Body of pancreas (tissue), 4 donors: ENCODE data around the gene SRSF6. TPM values are rescaled to one million over a fixed set of nuclear protein-coding genes. Genes with fewer than 3 reads are reported as not detected.

ENCODE experiments used
- ATAC-seq: fragments of 150-250 bp; one replicate; pipeline ENCODE4 v1.9.1; 2016
- DNase-seq, 4 donors: peaks; one replicate each; pipeline ENCODE4 v3.0.0-alpha.2; 2019
- H3K27ac ChIP-seq, 4 donors: fragments of 200-600 bp; sonication (generic); 1 replicate in 3 of 4; 2 replicates in 1 of 4; pipeline versions ENCODE4 v1.5.1 to v1.6.1; 2016 to 2019; ENCODE audit warnings: mild to moderate bottlenecking in 1 of 4, mixed read lengths in 1 of 4, moderate library complexity in 1 of 4
- H3K27me3 ChIP-seq, 2 donors: fragments of 200-600 bp; sonication (generic); one replicate each; pipeline ENCODE4 v1.6.0; 2016; ENCODE audit warnings: mild to moderate bottlenecking in 1 of 2
- H3K36me3 ChIP-seq, 2 donors: fragments of 200-600 bp; sonication (generic); replicated peaks in 1 of 2; 2 replicates each; pipeline ENCODE4 v1.5.1; 2016; ENCODE audit warnings: low read depth in 2 of 2; ENCODE audit not compliant: insufficient read depth in 1 of 2
- H3K4me1 ChIP-seq: fragments of 200-600 bp; sonication (generic); one replicate; pipeline ENCODE4 v1.6.0; 2016
- H3K4me3 ChIP-seq, 2 donors: fragments of 200-600 bp; sonication (generic); 1 replicate in 1 of 2; 2 replicates in 1 of 2; pipeline ENCODE4 v1.5.1; 2016 to 2019
- H3K9me3 ChIP-seq, 3 donors: fragments of 200-600 bp; sonication (generic); 1 replicate in 2 of 3; 2 replicates in 1 of 3; pipeline ENCODE4 v1.5.1; 2016
- POLR2A ChIP-seq, 3 donors: fragments of 450-650 bp; IDR thresholded peaks; one replicate each; pipeline ENCODE4 v1.6.1; 2016; ENCODE audit warnings: antibody characterized with exemption in 3 of 3, mild to moderate bottlenecking in 2 of 3
- WGBS, 2 donors: methylation state at CpG; one replicate each; pipeline ENCODE4 v1.1.5; 2017; 5-methylcytosine and 5-hydroxymethylcytosine counted together
- intact Hi-C: fragments of 100-400 bp; cut with DNase I; formaldehyde crosslinking; loops from one replicate; pipeline ENCODE4 v1.15.1; 2023
- total RNA-seq, 2 donors: library from RNA; depleted of rRNA; stranded (reverse); fragments of >200 nt; gene quantifications; one replicate each; pipeline ENCODE4 v1.1.0, GENCODE V29; 2016
- TF ChIP-seq, protein P1 (sequence below), 7 experiments: fragments of 450-650 bp in 4 of 7; fragments of 200-600 bp in 3 of 7; sonication (generic) in 3 of 7; IDR thresholded peaks; one replicate each; pipeline ENCODE4 v1.5.1; 2016 to 2019; ENCODE audit warnings: antibody characterized with exemption in 7 of 7

The SRSF6 gene
- total RNA-seq, 2 donors from 2014 or later = 58.4 to 90.6 TPM

GRCh38 chr20:43464219-43464790 is 6.6 kb downstream of the SRSF6 start:
- Histone ChIP-seq H3K27me3 (no peaks in the 10 kb centered on the region), H3K9me3 (no peaks in the 10 kb centered on the region), H3K36me3 (peaks cover 11 to 32% of the 10 kb centered on the region in 2 donors), H3K4me1 (peaks cover 50% of the 10 kb centered on the region), H3K27ac (no peak overlapping the region), H3K4me3 (no peak overlapping the region)
- TF ChIP-seq, protein P1, sequence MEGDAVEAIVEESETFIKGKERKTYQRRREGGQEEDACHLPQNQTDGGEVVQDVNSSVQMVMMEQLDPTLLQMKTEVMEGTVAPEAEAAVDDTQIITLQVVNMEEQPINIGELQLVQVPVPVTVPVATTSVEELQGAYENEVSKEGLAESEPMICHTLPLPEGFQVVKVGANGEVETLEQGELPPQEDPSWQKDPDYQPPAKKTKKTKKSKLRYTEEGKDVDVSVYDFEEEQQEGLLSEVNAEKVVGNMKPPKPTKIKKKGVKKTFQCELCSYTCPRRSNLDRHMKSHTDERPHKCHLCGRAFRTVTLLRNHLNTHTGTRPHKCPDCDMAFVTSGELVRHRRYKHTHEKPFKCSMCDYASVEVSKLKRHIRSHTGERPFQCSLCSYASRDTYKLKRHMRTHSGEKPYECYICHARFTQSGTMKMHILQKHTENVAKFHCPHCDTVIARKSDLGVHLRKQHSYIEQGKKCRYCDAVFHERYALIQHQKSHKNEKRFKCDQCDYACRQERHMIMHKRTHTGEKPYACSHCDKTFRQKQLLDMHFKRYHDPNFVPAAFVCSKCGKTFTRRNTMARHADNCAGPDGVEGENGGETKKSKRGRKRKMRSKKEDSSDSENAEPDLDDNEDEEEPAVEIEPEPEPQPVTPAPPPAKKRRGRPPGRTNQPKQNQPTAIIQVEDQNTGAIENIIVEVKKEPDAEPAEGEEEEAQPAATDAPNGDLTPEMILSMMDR (IDR thresholded peaks at IDR 0.05) = no peak
- TF ChIP-seq POLR2A (IDR thresholded peaks at IDR 0.05) = no peak
- DNase-seq (no peak), ATAC-seq (no peak)
- intact Hi-C loops = no loop called here
- WGBS, 2 donors = 90% methylated on average over 9 of the region's 9 CpGs

GRCh38 chr20:43465625-43465943 is 7.9 kb downstream of the SRSF6 start:
- Histone ChIP-seq H3K27me3 (no peaks in the 10 kb centered on the region), H3K9me3 (no peaks in the 10 kb centered on the region), H3K36me3 (peaks cover 5 to 23% of the 10 kb centered on the region in 2 donors), H3K4me3 (no peak overlapping the region), H3K4me1 (peaks cover 38% of the 10 kb centered on the region), H3K27ac (no peak overlapping the region)
- intact Hi-C loops = no loop called here
- no peak for ATAC-seq
- WGBS, 2 donors = 100% methylated on average over 2 of the region's 2 CpGs
- no peak for TF ChIP-seq POLR2A (IDR thresholded peaks at IDR 0.05)
- TF ChIP-seq, protein P1 (IDR thresholded peaks at IDR 0.05) = no peak
- DNase-seq = no peak

DNA sequence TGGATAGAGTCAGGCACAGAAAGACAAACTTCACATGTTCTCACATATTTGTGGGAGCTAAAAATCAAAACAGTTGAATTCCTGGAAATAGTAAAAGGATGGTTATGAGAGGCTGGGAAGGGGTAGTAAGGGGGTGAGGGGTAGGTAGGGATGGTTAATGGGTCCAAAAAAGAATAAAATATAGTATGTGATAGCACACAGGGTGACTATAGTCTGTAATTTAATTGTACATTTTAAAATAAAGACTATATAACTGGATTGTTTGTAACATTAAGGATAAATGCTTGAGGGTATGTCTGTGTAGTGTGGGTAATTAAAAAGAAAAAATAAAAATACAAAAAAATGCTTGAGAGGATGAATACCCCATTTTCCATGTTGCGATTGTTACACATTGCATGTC is 9.9 kb downstream of the SRSF6 start:
- no peak for DNase-seq
- 94 to 100% methylated on average over 1 of the region's 1 CpG for WGBS, 2 donors
- TF ChIP-seq, protein P1 (IDR thresholded peaks at IDR 0.05) = no peak
- no peak for TF ChIP-seq POLR2A (IDR thresholded peaks at IDR 0.05)

GRCh38 chr20:43472671-43473380 is 15.1 kb downstream of the SRSF6 start:
- 63 to 85% methylated on average over 11 of the region's 11 CpGs for WGBS, 2 donors
- Histone ChIP-seq H3K36me3 (no peaks in the 10 kb centered on the region), H3K9me3 (no peaks in the 10 kb centered on the region), H3K4me3 (no peak overlapping the region), H3K27ac (no peak overlapping the region), H3K4me1 (no peaks in the 10 kb centered on the region), H3K27me3 (no peaks in the 10 kb centered on the region)
- DNase-seq = no peak
- ATAC-seq = no peak
- TF ChIP-seq, protein P1 (IDR thresholded peaks at IDR 0.05) = no peak
- no peak for TF ChIP-seq POLR2A (IDR thresholded peaks at IDR 0.05)
- intact Hi-C loops = no loop called here

More for the DNA sequence above, 9.9 kb downstream of the SRSF6 start:
- Histone ChIP-seq H3K27me3 (no peaks in the 10 kb centered on the region), H3K36me3 (peaks cover 0 to 20% of the 10 kb centered on the region in 2 donors), H3K4me1 (peaks cover 21% of the 10 kb centered on the region), H3K9me3 (no peaks in the 10 kb centered on the region), H3K27ac (no peak overlapping the region), H3K4me3 (no peak overlapping the region)
- intact Hi-C loops = no loop called here
- ATAC-seq = no peak

GRCh38 chr20:43473381-43473704 is 15.6 kb downstream of the SRSF6 start:
- Histone ChIP-seq H3K4me1 (no peaks in the 10 kb centered on the region), H3K36me3 (no peaks in the 10 kb centered on the region), H3K27ac (no peak overlapping the region), H3K9me3 (no peaks in the 10 kb centered on the region), H3K27me3 (no peaks in the 10 kb centered on the region), H3K4me3 (no peak overlapping the region)
- WGBS, 2 donors = 97 to 99% methylated on average over 4 of the region's 4 CpGs
- TF ChIP-seq, protein P1 (IDR thresholded peaks at IDR 0.05) = no peak
- intact Hi-C loops = no loop called here
- DNase-seq (no peak), ATAC-seq (no peak)
